DMS53 treated with DMSO at 0.1 percent for 48 hours (cell line): ENCODE results near the gene ACOX3.

Experiments used
- DNase-seq: peaks from one replicate; lab custom pipeline; 2025; ENCODE audit not compliant: unreplicated experiment; lab: John Stamatoyannopoulos, UW

The ACOX3 gene

DNA sequence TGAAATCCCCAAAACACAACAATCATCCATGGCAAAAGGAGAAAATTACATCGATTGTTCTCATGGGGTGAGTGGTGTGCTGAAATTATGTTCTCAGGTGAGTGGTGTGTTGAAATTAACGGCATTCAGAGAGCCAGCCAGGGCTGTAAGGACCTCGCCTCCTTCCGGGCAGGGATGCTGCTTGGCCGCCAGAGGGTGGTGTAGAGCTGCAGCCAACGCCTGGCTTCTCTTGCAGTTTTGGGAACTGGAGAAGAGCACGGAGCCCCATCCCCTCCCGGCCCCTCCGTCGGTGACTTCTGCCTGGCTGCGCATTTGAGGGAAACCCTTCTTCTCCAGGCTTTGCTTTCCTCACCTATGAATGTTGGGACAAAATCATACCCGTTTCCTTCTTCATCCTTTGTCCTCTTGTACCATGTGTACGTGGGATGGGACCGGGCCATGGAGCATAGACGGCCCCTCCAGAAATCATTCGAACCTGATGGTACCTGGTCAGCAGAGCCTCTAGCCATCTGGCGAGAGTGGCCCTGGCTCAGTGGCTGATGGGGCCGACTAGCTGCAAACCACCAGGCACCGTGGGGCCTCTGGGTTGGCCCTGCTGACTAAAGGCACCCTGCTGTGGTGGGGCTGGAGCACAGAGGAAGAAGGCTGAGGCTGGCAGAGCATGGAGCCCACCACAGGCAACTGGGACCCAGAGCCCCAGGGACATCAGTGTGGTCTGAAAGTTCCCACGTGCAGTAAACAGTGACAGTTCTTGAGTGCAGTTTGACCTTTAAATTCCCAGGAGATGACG, 28.4 kb upstream of the ACOX3 start:
- DNase-seq: peak; percentile 63

DNA sequence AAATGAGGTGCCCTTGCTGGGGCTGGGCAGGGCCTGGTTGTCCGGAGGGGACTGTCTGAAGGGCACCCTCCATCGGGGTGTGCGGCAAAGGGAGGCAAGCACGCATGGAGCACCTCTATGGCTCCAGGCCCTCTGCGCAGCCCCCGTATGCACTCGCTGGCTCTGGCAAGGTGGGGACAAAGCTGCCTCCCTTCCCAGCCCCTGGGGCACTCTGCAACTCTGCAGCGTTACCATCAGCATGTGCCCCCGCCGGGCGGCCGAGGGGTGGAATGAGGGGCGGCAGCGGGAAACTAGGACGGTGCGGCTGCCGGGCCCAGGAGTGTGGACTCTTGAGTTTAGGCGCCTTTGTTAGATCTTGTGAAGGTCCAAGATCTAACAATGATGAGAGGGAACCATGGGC, 26.5 kb upstream of the ACOX3 start:
- DNase-seq: no peak

DNA sequence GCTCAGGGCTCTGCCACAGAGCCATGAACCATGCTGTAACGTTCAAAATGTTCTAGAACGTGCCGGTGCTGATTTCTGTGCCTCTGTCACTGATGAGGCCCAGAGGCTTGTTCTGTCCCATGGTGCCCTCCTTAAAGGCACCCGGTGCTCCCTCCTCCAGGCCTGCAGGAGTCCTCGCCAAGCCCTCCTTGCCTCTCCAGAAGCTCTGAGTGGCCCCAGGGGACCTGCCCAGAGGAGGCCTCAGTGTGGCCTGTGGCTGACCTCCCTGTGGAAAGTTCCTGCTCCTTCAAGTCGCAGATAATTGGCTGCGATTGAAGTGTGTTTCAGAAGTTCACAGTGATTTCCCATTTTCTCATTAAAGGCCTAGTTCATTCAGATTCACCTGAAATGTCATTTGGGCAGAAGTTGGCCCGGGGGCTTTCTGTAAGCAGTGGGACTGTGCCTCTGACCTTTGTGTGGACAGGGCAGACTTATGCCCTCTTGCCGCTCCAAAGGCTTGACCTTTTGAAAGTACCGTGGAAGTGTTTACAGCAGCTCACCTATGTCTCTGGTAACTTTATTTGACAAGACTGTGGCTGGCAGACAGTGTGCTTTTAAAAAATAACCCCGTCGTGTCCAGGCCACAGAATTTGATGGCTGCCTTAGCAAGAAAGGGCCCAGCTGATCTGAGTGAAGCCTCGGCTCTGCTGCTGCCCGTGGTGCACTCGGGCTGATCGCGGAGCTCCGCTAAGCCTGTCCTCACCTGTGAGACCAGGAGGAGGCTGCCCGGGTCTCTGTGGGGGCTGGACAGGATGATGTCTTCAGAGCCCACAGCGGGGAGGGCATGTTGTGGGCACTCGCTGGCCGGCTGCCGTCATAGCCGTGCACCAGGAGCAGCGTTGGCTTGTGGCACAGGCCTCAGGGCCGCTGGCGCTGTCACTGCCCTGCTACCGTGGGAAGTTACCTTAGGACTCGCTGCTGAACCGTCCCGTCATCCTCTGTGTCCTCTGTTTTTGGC, 25.4 kb upstream of the ACOX3 start:
- DNase-seq: no peak

DNA sequence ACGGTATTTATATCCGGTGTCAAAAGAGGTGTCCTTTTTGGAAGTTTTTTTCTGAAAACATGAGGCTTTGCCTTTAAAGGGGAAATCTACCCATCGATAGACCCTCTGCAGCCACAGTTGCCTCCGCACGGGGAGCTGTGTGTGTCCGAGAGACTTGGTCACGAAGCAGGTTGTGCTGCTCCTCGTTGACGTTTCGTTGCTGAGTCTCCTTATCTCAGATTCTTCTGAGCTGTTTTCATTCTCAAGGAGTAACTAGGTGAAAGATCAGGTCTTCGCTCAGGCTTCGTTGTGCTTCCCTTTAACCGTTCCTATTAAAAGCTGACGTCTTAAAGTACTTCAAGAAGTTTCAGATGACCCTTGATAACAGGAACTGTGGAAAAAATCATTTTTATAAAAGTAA, 23.9 kb upstream of the ACOX3 start:
- DNase-seq: no peak

DNA sequence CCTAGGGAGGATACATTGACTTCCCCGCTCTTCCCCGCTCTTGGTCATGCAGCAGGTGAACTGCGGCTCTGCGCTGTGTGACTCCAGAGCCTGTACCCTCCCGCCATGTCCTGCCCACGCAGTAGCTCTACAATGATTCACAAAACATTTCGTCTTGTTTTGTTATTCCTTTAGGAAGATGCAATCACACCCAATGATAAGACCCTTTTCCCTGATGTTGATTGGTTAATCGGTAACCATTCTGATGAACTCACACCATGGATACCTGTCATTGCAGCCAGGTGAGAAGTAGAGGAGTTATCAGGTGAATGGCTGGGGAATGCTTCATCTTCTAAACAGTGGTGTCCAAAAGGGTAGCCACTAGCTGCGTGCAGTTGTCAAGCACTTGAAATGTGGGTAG, 23.3 kb upstream of the ACOX3 start:
- DNase-seq: no peak

DNA sequence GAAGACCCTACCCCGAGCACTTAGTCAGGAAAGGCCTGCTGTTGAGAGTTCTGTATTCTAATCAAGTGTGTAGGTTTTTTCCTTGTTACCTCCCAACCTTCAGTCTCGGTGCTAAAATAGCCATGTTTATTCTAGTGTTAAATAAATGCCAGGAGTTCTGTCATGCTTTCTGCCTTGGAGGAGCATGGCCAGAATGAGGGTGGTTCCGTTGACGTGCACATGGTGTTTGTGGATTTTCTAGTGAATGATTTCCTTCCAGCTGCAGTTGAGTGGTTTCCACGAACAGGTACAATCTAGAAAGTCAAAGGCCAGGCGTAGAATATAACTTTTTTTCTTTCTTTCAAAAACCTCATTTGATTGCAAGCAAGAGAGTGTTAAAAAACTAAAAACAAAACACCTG, 21.1 kb upstream of the ACOX3 start:
- no peak for DNase-seq

DNA sequence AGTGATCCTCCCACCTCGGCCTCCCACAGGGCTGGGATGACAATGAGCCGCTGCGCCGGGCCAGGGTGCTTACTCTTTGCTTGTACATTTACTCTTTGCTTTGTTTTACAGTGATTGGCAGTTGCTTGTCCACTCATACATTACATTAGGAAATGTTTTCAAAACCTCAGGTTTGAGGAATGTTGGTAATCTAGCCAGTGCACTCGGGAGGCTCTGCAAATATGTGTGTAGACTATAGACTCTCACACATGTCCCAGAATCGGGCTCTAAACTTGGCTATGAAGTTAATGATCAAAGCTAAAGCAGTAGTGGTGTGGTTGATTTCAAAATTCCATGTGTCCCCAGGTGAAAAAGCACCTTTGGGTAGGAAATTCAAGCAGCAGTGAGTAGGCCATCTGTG, 20.6 kb upstream of the ACOX3 start:
- DNase-seq: no peak

DNA sequence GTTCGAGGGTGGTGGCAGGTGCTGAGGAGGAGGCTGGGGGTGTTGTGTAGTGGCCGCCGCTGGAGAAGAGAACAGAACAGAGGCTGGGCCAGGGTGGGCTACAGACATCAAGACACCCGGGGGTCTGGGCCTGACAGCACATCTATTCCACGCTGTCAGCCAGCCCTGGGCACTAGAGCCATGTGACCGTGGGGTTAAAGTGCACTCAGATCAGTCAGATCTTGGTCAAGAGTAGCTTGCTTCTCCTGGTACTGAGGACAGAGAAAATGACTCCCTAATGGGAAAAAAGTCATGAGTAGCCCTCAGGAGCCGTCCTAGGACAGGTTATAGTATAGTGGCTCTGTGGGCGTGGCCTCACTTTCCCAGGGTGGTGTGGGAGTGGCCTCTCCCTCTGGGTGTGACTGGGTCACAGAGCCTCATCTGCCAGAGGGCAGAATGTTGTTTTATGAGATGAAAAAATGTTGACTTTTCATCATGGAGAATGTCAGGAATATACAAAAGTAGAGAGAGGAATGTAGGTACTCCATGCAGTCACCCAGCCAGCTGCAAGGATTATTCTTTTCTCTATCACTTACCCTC, 19.4 kb upstream of the ACOX3 start:
- DNase-seq: no peak

DNA sequence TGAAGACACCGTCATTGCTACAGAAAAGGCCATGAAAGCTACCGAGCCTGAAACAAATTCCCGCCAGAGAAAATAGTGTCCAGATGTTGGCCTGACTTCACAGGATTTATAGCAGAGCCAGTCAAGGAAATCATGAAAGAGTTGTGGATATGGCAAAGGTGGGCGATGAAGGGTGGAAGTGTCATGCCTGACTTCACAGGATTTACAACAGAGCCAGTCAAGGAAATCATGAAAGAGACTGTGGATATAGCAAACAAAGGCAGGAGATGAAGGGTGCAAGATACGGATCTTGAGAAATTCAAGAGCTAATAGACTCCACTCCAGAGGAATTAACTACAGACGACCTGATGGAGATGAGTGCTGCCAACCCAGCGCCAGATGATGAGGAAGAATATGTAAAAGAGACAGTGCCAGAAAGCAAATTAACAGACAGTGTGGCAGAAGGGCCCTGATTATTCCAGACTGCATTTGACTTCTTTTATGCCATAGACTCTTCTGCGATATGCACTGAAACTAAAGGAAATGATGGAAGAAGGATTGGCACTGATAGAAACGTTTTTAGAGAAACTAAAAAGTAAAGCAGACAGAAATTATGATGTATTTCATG, 17.2 kb upstream of the ACOX3 start:
- no peak for DNase-seq

DNA sequence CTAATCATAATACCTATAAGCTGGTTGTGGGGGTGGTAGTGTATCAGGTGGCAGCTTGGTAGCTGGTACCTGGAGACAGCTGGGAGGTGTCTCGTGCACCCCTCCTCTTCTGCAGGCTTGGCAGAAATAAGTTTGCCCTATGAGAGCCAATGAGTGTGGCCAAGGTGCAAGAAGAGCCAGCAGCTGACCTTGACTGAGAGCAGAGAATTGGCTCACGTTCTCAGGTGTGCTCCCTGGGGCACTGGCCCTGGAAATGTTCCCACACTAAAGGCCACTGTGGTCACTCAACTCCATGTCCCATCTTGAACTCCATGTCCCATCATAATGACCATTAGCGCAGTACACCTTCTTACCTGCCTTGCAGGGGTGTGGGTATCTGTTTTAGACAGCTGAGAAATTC, 13.4 kb upstream of the ACOX3 start:
- DNase-seq: no peak

DNA sequence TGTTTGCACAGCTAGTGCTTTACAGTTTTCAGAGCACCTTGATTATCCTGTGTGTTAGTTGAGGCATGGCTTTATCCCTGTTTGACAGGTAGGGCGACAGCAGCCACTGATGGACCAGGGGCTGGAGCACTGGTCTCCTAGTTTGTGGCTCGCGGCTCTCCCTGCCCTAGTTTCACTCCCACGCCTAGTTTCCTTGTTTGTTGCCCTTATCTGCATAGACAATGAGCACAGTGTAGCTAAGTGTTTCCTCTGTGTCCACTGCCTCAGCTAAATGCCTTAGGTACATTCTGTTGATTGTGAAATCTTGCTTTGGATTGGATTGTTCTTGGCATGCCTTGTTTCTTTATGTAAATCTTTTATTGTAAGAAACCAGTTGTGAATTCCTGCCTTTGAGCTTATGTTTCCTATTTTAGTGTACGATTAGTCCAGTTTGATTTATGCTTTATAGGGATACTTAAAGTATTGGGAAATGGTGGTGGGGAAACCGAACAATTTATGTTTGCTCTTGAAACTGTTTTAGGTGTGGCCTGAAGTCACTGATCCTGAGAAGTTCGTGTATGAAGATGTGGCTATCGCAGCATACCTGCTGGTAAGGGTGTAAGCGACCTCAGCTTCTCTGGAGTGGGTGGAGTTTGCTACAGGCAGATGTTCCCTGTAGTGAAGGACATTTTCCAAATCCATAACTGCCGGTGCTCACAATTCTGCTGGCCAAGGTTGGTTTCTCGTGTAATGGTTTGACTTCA, 11.1 kb upstream of the ACOX3 start:
- no peak for DNase-seq

DNA sequence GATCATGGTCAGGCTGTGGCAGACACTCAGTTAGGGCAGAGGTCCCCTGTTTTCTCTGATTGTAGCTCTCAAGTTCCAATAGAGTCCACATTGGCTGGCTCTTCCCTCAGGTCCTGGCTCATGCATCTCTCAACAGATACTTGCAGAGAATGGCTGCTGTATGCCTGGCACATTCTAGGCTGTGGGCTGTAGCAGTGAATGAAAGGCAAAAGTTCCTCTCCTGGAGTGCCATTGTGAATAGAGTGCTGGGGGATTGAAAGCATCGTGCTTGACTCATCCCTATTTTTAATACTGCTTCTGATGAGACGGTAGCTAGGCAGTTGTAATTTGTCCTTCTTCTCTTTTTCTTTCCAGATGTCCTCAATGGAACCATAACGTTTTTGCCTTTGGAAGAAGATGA, 5.6 kb upstream of the ACOX3 start:
- DNase-seq: no peak

DNA sequence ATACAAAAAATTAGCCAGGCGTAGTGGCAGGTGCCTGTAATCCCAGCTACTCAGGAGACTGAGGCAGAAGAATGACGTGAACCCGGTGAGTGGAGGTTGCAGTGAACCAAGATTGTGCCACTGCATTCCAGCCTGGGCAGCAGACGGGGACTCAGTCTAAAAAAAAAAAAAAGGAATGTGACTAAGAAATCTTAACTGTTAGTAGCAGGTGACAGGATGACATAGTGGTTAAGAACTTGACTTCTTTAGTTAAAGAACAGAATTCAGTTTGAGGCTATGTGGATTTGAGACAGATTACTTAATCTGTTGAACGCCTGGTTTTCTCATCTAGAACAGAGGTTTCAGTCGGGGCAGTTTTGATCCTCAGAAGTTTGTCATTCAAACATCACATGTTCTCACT, 3.3 kb upstream of the ACOX3 start:
- DNase-seq: no peak

DNA sequence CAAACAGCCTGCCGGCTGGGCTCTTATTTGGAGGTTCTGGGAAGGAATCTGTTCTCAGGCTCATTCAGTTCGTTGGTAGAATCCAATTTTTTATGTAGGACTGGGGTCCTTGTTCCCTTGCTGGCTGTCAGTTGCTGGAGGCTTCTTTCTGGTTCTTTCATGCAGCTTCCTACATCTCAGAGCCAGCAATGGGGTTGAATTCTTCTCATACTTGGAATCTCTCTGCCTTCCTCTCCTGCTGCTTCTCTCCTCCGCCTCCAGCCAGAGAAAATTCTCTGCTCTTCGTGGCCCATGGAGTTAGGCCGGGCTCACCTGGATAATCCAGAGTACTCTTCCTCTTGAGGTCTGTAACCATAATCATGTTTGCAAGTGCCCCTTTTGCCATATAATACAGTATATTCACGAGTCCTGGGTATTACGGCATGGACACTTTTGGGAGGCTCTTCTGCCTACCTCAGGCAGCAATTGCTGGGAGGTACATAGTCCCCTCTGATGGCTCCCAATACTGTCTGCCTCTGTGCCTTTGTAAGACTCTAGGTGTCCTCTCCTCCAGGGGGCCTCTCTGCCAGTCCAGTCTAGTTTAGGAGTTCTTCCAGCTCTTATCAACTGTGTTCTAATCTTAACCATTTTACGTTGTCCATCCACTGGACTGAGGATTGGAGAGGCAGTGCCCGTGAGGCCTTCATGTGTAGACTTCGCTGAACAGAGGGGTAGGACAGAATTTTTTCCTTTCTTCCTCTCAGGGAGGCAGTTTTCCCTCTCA, 2.3 kb upstream of the ACOX3 start:
- DNase-seq: no peak

DNA sequence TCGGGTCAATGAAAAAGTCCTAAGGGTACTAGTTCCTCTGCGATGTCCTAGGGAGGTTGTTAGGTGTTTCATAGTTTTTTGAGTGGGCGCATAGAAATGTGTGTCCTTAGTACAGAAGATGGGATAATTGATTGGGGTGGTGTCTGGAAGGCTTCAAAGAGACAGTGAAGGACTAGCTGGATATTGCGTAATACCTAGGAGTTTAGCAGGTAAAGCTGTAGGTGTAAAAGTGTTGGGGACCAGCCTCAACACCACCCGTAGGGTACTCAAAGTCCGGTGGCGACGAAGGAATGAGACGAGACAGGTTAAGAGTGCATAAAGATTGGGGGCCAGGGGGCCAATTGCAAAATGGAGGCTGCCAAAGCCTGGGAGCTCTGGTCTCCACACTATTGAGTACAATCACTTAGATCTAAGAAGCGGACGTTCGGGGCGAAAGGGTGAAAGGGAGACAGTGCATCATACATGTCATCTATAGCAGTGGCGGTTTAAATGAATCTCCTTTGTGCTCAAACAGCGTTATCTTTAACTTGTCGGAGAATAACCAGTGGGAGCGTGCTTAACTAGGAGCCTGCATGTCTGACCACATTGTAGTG, 1.1 kb upstream of the ACOX3 start:
- no peak for DNase-seq

DNA sequence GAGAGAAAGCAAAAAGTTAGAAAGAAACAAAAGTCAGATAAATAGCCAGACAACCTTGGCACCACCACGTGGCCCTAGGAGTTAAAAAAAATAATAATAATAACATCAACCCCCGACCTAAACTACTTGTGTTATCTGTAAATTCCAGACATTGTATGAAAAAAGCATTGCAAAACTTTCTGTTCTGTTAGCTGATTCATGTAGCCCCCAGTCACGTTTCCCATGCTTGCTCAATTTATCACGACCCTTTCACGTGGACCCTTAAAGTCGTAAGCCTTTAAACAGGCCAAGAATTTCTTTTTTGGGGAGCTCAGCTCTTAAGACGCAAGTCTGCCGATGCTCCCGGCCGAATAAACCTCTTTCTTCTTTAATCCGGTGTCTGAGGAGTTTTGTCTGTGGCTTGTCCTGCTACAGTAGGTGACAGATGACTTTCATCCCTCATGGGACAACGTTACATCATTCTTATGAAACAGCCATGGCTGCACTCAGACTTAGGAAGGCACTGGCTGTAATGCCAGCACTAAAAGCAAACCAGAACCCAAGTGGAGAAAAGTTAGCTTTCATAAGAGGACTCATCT, 520 bp downstream of the ACOX3 start:
- peak; percentile 42 for DNase-seq

DNA sequence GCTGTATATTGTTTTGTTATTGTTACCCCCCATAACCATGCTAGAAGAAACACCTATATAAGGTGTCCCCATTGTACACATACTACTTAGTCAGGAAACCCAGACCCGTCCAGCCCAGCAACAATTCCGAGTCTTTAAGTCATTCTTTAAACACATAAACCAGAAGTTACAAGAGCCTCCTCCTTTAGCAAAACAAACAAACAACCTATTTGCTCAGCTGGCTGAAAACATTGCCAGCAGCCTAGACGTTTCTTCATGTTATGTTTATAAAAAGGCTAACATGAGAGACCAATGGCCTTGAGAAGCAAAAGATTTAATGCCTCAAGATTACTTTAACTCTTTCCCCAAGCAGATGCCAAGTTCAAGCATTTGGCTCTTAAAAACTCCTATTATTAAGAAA, 1.4 kb downstream of the ACOX3 start:
- peak; percentile 26 for DNase-seq

DNA sequence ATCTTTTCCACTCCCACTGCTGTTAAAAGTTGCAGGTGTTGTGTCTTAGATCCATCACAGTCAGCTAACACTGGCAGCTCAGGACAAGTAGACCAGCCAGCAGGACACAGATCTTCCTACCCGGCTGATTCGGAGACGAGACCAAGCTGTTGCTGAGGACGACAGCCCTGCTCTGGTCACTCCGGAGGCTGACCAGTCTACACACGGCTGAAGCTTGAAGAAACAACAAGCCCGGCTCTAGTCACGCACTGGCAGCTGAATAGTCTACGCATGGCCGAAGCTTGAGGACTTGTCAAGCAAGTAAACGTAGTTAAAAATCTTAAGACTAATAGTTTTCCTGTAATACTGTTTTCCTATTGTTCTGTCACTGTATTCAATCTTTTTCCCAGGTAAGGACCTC, 1.8 kb downstream of the ACOX3 start:
- no peak for DNase-seq

DNA sequence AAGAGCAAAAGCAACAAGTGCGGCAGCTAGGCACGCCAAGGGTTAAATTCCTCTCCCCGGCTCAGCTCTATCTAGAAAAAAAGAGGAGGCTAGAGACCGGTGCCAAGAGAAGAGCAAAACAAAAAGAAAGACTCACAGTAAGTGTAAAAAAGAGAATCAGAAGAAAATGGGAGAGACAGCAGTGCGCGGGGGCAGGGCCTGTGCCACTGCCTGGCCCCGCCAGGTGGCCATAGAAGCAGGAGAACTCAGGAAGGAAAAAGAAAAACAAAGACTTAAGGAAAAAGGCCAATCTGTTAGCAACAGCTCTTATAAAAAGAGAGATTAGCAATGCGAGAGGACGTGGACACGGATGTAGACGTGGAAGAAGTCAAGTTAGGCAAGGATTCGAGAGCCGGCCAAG, 3.2 kb downstream of the ACOX3 start:
- DNase-seq: no peak
